SKM-1 treated with dmso at 0.1 percent for 144 hours (cell line): ENCODE results near the gene PCDHGB1.
"Not testable (repeated sequence)": the region's sequence is repeated elsewhere in the genome, so short reads cannot be mapped to it uniquely, and the experiment has no call there.

Experiments used
- DNase-seq: peaks from one replicate; lab custom pipeline; 2025; ENCODE audit not compliant: unreplicated experiment; lab: John Stamatoyannopoulos, UW

The PCDHGB1 gene

GRCh38 chr5:141349917-141350619 is at the start of gene PCDHGB1:
Gene PCDHGB1, plus strand, starts transcription at chr5:141350099. Its CDS starts 162 bp downstream, at chr5:141350261.
- peak; percentile 8 for DNase-seq

GRCh38 chr5:141303756-141304155 is 46.1 kb upstream of the PCDHGB1 start, which contains the start of gene SLC25A2:
Gene SLC25A2, minus strand, starts transcription at chr5:141304049. Its CDS starts 184 bp downstream, at chr5:141303865.
- DNase-seq: no peak

GRCh38 chr5:141306630-141307029 is 43.3 kb upstream of the PCDHGB1 start:
- DNase-seq: no peak

GRCh38 chr5:141313711-141314110 is 36.2 kb upstream of the PCDHGB1 start:
- no peak for DNase-seq

- DNase-seq: not testable (repeated sequence)
These were observed 32.9 kb upstream of the PCDHGB1 start for GRCh38 chr5:141316963-141317362.

- DNase-seq: no peak
These were observed 30.7 kb upstream of the PCDHGB1 start for GRCh38 chr5:141319202-141319601.

GRCh38 chr5:141319699-141320098 is 30.2 kb upstream of the PCDHGB1 start:
- no peak for DNase-seq

- DNase-seq: peak; percentile 83
These were observed 29.4 kb upstream of the PCDHGB1 start, which contains the start of gene TAF7 for GRCh38 chr5:141320225-141321169. Gene TAF7, minus strand, starts transcription at chr5:141320784. Its CDS starts 740 bp downstream, at chr5:141320044.

- DNase-seq: no peak
These were observed 27.6 kb upstream of the PCDHGB1 start for GRCh38 chr5:141322261-141322660.

GRCh38 chr5:141326088-141326854 is 23.6 kb upstream of the PCDHGB1 start:
- DNase-seq: no peak

GRCh38 chr5:141328231-141328630 is 21.7 kb upstream of the PCDHGB1 start:
- DNase-seq: no peak

- DNase-seq: no peak
These were observed 19.4 kb upstream of the PCDHGB1 start, which contains the start of gene PCDHGA1 for GRCh38 chr5:141330299-141331080. Gene PCDHGA1, plus strand, starts transcription at chr5:141330514.

- DNase-seq: not testable (repeated sequence)
These were observed 17.3 kb upstream of the PCDHGB1 start for GRCh38 chr5:141332571-141332970.

GRCh38 chr5:141338538-141339306 is 11.2 kb upstream of the PCDHGB1 start, which contains the start of gene PCDHGA2:
Gene PCDHGA2, plus strand, starts transcription at chr5:141338760.
- DNase-seq: no peak

- not testable (repeated sequence) for DNase-seq
These were observed 9.0 kb upstream of the PCDHGB1 start for GRCh38 chr5:141340781-141341354.

GRCh38 chr5:141342773-141343172 is 7.1 kb upstream of the PCDHGB1 start:
- no peak for DNase-seq

GRCh38 chr5:141343242-141343952 is 6.5 kb upstream of the PCDHGB1 start, which contains the start of gene PCDHGA3:
Gene PCDHGA3, plus strand, starts transcription at chr5:141343829. Its CDS starts 205 bp downstream, at chr5:141344034.
- DNase-seq: no peak

- no peak for DNase-seq
These were observed 5.9 kb upstream of the PCDHGB1 start for GRCh38 chr5:141343953-141344463.
